Neural progenitor cell (in vitro differentiated cells): ENCODE data around the gene GNAQ. TPM values are rescaled to one million over a fixed set of nuclear protein-coding genes. Genes with fewer than 3 reads are reported as not detected.
A peak's percentile ranks its signal among the peaks of the same experiment; 100 is the strongest.

ENCODE experiments used
- DNase-seq: peaks from one replicate; pipeline ENCODE4 v3.0.0-alpha.2; 2016; ENCODE audit warnings: low spot score
- H2AFZ ChIP-seq: fragments of 200-600 bp; sonication (generic); replicated peaks from 2 replicates; pipeline ENCODE4 v1.6.1; 2016; ENCODE audit warnings: antibody characterized with exemption
- H3F3A ChIP-seq: fragments of 200-600 bp; sonication (generic); 2 replicates; pipeline ENCODE4 v1.6.1; 2016; ENCODE audit warnings: antibody characterized with exemption, low read depth
- H3K27ac ChIP-seq: fragments of 200-600 bp; sonication (generic); 2 replicates; pipeline ENCODE4 v1.5.1; 2016; ENCODE audit warnings: mild to moderate bottlenecking
- H3K27me3 ChIP-seq: fragments of 200-600 bp; sonication (generic); 2 replicates; pipeline ENCODE4 v1.6.1; 2016; ENCODE audit warnings: mild to moderate bottlenecking, moderate library complexity
- H3K36me3 ChIP-seq: fragments of 200-600 bp; sonication (generic); 2 replicates; pipeline ENCODE4 v1.5.1; 2016
- H3K4me1 ChIP-seq: fragments of 200-600 bp; sonication (generic); 2 replicates; pipeline ENCODE4 v1.6.1; 2016; ENCODE audit warnings: mixed run types
- H3K4me2 ChIP-seq: fragments of 200-600 bp; sonication (generic); 2 replicates; pipeline ENCODE4 v1.6.1; 2016
- H3K4me3 ChIP-seq: fragments of 200-600 bp; sonication (generic); 2 replicates; pipeline ENCODE4 v1.5.1; 2016
- H3K79me2 ChIP-seq: fragments of 200-600 bp; sonication (generic); 2 replicates; pipeline ENCODE4 v1.6.1; 2016; ENCODE audit warnings: low read depth
- H3K9ac ChIP-seq: fragments of 200-600 bp; sonication (generic); 2 replicates; pipeline ENCODE4 v1.6.1; 2016
- H3K9me3 ChIP-seq: fragments of 200-600 bp; sonication (generic); 2 replicates; pipeline ENCODE4 v1.5.1; 2016; ENCODE audit warnings: low read depth
- H4K20me1 ChIP-seq: fragments of 200-600 bp; sonication (generic); 2 replicates; pipeline ENCODE4 v1.6.1; 2016; ENCODE audit warnings: low read depth
- H3K27ac Mint-ChIP-seq: 3 replicates; pipeline ENCODE4 v1.8.0; 2021; ENCODE audit warnings: mixed read lengths
- H3K27me3 Mint-ChIP-seq: 2 replicates; pipeline ENCODE4 v1.8.0; 2022; ENCODE audit warnings: low read depth, mild to moderate bottlenecking, inconsistent platforms, moderate library complexity, mixed read lengths; ENCODE audit not compliant: insufficient read depth
- H3K36me3 Mint-ChIP-seq: 3 replicates; pipeline ENCODE4 v1.8.0; 2021; ENCODE audit warnings: mixed read lengths
- H3K4me1 Mint-ChIP-seq: 3 replicates; pipeline ENCODE4 v1.8.0; 2021; ENCODE audit warnings: mixed read lengths
- H3K4me3 Mint-ChIP-seq: 3 replicates; pipeline ENCODE4 v1.8.0; 2021; ENCODE audit warnings: mild to moderate bottlenecking, moderate library complexity, mixed read lengths
- H3K9me3 Mint-ChIP-seq: 3 replicates; pipeline ENCODE4 v1.8.0; 2020; ENCODE audit warnings: mixed read lengths
- EZH2 ChIP-seq: fragments of 200-600 bp; sonication (generic); IDR thresholded peaks from 2 replicates; pipeline ENCODE4 v1.6.1; 2017; ENCODE audit warnings: antibody characterized with exemption, mild to moderate bottlenecking, moderate library complexity
- EZH2phosphoT487 ChIP-seq: fragments of 200-600 bp; sonication (generic); IDR thresholded peaks from 2 replicates; pipeline ENCODE4 v1.6.1; 2017; ENCODE audit warnings: antibody characterized with exemption
- total RNA-seq: library from RNA; depleted of rRNA; stranded (reverse); fragments of >200 nt; gene quantifications from 2 replicates; pipeline ENCODE4 v1.2.3, GENCODE V29; 2015; ENCODE audit warnings: low replicate concordance
- TF ChIP-seq, protein P1 (sequence below): fragments of 200-600 bp; sonication (generic); IDR thresholded peaks from 2 replicates; pipeline ENCODE4 v1.5.1; 2017; ENCODE audit warnings: antibody characterized with exemption, mild to moderate bottlenecking

Gene GNAQ
- total RNA-seq, 1 donor from 2014 or later = 87.9 TPM

DNA sequence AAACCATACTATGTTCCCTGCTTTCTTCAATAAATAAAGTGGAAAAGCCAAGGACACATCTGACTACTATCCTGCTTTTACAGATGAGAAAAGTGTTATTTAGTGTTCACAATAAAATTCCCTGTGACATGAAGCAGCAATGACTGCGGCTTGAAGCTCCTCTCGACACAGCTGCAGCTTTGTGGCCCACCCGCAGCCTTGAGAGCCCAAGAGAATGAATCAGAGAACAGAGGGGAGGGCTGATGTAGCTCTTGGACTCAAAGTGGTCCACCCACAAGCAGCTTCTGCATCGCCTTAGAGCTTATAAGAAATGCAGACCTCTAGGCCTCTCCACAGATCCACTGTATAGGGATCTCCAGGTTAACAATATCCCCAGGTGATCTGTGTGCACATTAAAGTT is 202.2 kb downstream of the GNAQ start:
- no peak overlapping the region for H3K27ac ChIP-seq
- no peak overlapping the region for H2AFZ ChIP-seq
- Mint-ChIP-seq H3K27me3 (peaks cover 2% of the 10 kb centered on the region), H3K27ac (peak overlapping the region; percentile 63), H3K9me3 (no peaks in the 10 kb centered on the region), H3K36me3 (no peaks in the 10 kb centered on the region), H3K4me3 (no peak overlapping the region), H3K4me1 (peaks cover 16% of the 10 kb centered on the region)
- DNase-seq = no peak
- H3K79me2 ChIP-seq = peaks cover 15% of the 10 kb centered on the region
- H3F3A ChIP-seq = no peaks in the 10 kb centered on the region
- H3K9ac ChIP-seq = no peak overlapping the region
- H3K4me1 ChIP-seq = peaks cover 15% of the 10 kb centered on the region
- H3K36me3 ChIP-seq = no peaks in the 10 kb centered on the region
- H3K4me2 ChIP-seq = no peak overlapping the region
- no peaks in the 10 kb centered on the region for H3K27me3 ChIP-seq
- H3K4me3 ChIP-seq = no peak overlapping the region
- peaks cover 9% of the 10 kb centered on the region for H4K20me1 ChIP-seq
- no peak for TF ChIP-seq EZH2
- no peak for TF ChIP-seq EZH2phosphoT487
- TF ChIP-seq, protein P1, sequence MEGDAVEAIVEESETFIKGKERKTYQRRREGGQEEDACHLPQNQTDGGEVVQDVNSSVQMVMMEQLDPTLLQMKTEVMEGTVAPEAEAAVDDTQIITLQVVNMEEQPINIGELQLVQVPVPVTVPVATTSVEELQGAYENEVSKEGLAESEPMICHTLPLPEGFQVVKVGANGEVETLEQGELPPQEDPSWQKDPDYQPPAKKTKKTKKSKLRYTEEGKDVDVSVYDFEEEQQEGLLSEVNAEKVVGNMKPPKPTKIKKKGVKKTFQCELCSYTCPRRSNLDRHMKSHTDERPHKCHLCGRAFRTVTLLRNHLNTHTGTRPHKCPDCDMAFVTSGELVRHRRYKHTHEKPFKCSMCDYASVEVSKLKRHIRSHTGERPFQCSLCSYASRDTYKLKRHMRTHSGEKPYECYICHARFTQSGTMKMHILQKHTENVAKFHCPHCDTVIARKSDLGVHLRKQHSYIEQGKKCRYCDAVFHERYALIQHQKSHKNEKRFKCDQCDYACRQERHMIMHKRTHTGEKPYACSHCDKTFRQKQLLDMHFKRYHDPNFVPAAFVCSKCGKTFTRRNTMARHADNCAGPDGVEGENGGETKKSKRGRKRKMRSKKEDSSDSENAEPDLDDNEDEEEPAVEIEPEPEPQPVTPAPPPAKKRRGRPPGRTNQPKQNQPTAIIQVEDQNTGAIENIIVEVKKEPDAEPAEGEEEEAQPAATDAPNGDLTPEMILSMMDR = no peak
- no peaks in the 10 kb centered on the region for H3K9me3 ChIP-seq

DNA sequence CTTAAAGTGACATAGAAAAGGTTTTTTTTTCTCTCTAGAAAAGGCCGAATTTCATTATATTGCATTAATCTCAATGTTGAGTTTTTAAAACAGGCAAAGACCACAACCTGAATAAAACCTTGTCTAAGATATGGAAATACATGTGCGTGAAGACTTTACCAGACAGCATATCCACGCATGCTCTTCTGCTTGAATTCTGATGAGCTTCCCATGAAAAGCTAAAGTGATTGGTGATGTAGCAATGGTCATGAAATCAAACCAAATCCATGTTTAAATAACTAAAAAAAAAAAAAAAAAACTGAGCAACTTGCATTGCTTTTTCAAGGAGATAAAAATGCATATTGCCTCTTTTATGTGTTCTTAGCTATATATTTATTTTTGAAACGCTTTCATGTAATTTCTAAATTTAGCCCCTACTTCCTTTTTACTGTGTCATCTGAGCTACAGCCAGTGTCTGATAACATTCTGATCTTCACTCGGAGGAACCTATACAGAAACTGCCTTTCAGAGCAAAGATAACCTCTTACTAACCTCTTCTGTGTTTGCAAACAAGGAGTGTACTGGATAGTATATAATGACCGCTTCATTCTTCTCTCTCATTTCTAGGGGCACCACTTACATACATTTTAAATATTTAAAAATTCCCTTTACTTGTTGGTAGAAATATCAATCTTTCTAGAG is 204.4 kb downstream of the GNAQ start:
- Histone ChIP-seq H3K27ac (no peak overlapping the region), H3K4me2 (no peak overlapping the region)

DNA sequence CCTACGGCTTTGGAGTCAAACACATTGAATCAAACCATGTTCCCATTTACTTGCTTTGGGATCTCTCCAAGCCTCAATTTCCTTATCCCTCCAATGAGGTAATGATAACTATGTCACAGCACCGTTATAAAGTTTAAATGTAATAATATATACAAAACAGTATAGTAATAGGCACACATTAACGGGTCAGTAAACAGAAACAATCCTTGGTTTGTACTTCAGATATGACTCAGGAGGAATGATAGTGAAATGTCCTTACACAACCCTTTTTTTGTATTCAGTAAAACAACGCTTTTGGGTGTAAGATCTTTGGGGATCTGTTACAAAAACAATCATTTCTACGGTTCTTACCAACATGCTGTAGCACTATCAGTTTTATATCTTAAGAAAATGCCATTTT is 205.0 kb downstream of the GNAQ start:
- Mint-ChIP-seq H3K27ac (no peak overlapping the region), H3K27me3 (peaks cover 2% of the 10 kb centered on the region), H3K4me1 (peaks cover 16% of the 10 kb centered on the region), H3K4me3 (no peak overlapping the region), H3K36me3 (peaks cover 2% of the 10 kb centered on the region), H3K9me3 (no peaks in the 10 kb centered on the region)
- Histone ChIP-seq H3K4me1 (peaks cover 15% of the 10 kb centered on the region), H3K27ac (no peak overlapping the region), H3K4me2 (no peak overlapping the region), H3K9ac (no peak overlapping the region), H2AFZ (no peak overlapping the region), H3K36me3 (no peaks in the 10 kb centered on the region), H4K20me1 (peaks cover 9% of the 10 kb centered on the region), H3K4me3 (no peak overlapping the region), H3K9me3 (no peaks in the 10 kb centered on the region), H3K79me2 (peaks cover 16% of the 10 kb centered on the region), H3F3A (no peaks in the 10 kb centered on the region), H3K27me3 (no peaks in the 10 kb centered on the region)
- DNase-seq = no peak
- TF ChIP-seq EZH2 = no peak
- TF ChIP-seq EZH2phosphoT487 = no peak
- TF ChIP-seq, protein P1 = no peak

More for the DNA sequence above, 204.4 kb downstream of the GNAQ start:
- peaks cover 15% of the 10 kb centered on the region for H3K4me1 ChIP-seq
- H3F3A ChIP-seq = no peaks in the 10 kb centered on the region
- no peak for DNase-seq
- Mint-ChIP-seq H3K27me3 (peaks cover 2% of the 10 kb centered on the region), H3K4me3 (no peak overlapping the region), H3K36me3 (peaks cover 2% of the 10 kb centered on the region), H3K27ac (no peak overlapping the region), H3K4me1 (peaks cover 16% of the 10 kb centered on the region), H3K9me3 (no peaks in the 10 kb centered on the region)
- H3K9me3 ChIP-seq = no peaks in the 10 kb centered on the region
- H3K9ac ChIP-seq = no peak overlapping the region
- H3K27me3 ChIP-seq = no peaks in the 10 kb centered on the region
- H4K20me1 ChIP-seq = peaks cover 9% of the 10 kb centered on the region
- TF ChIP-seq EZH2 (no peak), EZH2phosphoT487 (no peak)
- TF ChIP-seq, protein P1 = no peak
- no peak overlapping the region for H3K4me3 ChIP-seq
- no peaks in the 10 kb centered on the region for H3K36me3 ChIP-seq
- H2AFZ ChIP-seq = no peak overlapping the region
- H3K79me2 ChIP-seq = peaks cover 16% of the 10 kb centered on the region
